Endothelial cell of umbilical vein (primary cell): ENCODE data around the gene PCDHB9. TPM values are rescaled to one million over a fixed set of nuclear protein-coding genes. Genes with fewer than 3 reads are reported as not detected.
"Not testable (repeated sequence)": the region's sequence is repeated elsewhere in the genome, so short reads cannot be mapped to it uniquely, and the experiment has no call there.

Source experiments
- Bru-seq: library from RNA; stranded (reverse); fragments of 400-500 nt; gene quantifications from one replicate; lab custom pipeline; 2021; lab: Mats Ljungman, UMichigan
- BruChase-seq, 2 experiments: library from RNA; stranded (reverse); fragments of 400-500 nt; gene quantifications; one replicate each; lab custom pipeline; 2021; lab: Mats Ljungman, UMichigan
- BruUV-seq: library from RNA; stranded (reverse); fragments of 400-500 nt; replicated peaks from 2 replicates; lab custom pipeline; 2021; lab: Mats Ljungman, UMichigan
- CTCF ChIA-PET: fragments of 300-600, 350-600 bp; sonication (Branson Sonifier 250); formaldehyde crosslinking; loops from one replicate; lab custom pipeline; 2021; ENCODE audit warnings: antibody characterized with exemption, inconsistent platforms; lab: Charles Lee
- POLR2A ChIA-PET: fragments of 300-600, 350-600 bp; sonication (Branson Sonifier 250); formaldehyde crosslinking; loops from one replicate; lab custom pipeline; 2021; ENCODE audit warnings: antibody characterized with exemption, inconsistent platforms; lab: Charles Lee
- DNase-seq: peaks from one replicate; pipeline ENCODE4 v3.0.0-alpha.2; 2011; ENCODE audit warnings: low read depth, low spot score
- FAIRE-seq: peaks from 2 replicates; lab custom pipeline; 2011; peaks lifted over from hg19 to GRCh38; lab: Jason Lieb, UNC
- H2AFZ ChIP-seq: 2 replicates; pipeline ENCODE4 v1.6.0; 2012; ENCODE audit warnings: low read depth, low read length, control low read depth, inconsistent platforms
- H3K27ac ChIP-seq: 2 replicates; pipeline ENCODE4 v1.5.1; 2011; ENCODE audit warnings: low read depth, mild to moderate bottlenecking, control low read depth, low read length, moderate library complexity; ENCODE audit not compliant: insufficient read depth
- H3K27me3 ChIP-seq, 2 experiments: 2 replicates each; pipeline versions ENCODE4 v1.6.0 to v1.6.1; 2011; ENCODE audit warnings: low read length in 2 of 2, mixed read lengths in 1 of 2; ENCODE audit not compliant: control insufficient read depth in 2 of 2, insufficient read depth in 2 of 2
- H3K36me3 ChIP-seq, 2 experiments: 2 replicates in 1 of 2; 3 replicates in 1 of 2; pipeline ENCODE4 v1.5.1; 2011; ENCODE audit warnings: low read length in 2 of 2, mild to moderate bottlenecking in 1 of 2, moderate library complexity in 1 of 2; ENCODE audit not compliant: control insufficient read depth in 2 of 2, insufficient read depth in 2 of 2; ENCODE audit errors: extremely low read depth in 1 of 2
- H3K4me1 ChIP-seq: 3 replicates; pipeline ENCODE4 v1.5.1; 2011; ENCODE audit warnings: mild to moderate bottlenecking, low read length; ENCODE audit not compliant: control insufficient read depth, insufficient read depth; ENCODE audit errors: extremely low read depth
- H3K4me2 ChIP-seq: 2 replicates; pipeline ENCODE4 v1.6.1; 2011; ENCODE audit warnings: low read length, control low read depth, mixed read lengths; ENCODE audit not compliant: insufficient read depth
- H3K4me3 ChIP-seq, 3 experiments: fragments of 200-600 bp in 1 of 3; sonication (generic), shearing (Covaris generic) in 1 of 3; replicated peaks in 1 of 3; 2 replicates each; pipeline ENCODE4 v1.5.1; 2011 to 2016; ENCODE audit warnings: control low read depth in 3 of 3, low read length in 3 of 3, mild to moderate bottlenecking in 2 of 3, inconsistent platforms in 1 of 3, low read depth in 1 of 3, moderate library complexity in 1 of 3; ENCODE audit not compliant: insufficient read depth in 1 of 3
- H3K79me2 ChIP-seq: 2 replicates; pipeline ENCODE4 v1.6.0; 2012; ENCODE audit warnings: low read length, inconsistent platforms; ENCODE audit not compliant: control insufficient read depth, insufficient read depth
- H3K9ac ChIP-seq: replicated peaks from 2 replicates; pipeline ENCODE3; 2011; ENCODE audit warnings: low read length, control low read depth; ENCODE audit not compliant: insufficient read depth; ENCODE audit errors: extremely low read depth
- H3K9me1 ChIP-seq: replicated peaks from 3 replicates; pipeline ENCODE4 v1.6.0; 2011; ENCODE audit warnings: mild to moderate bottlenecking, low read length; ENCODE audit not compliant: control insufficient read depth, insufficient read depth; ENCODE audit errors: extremely low read depth
- H3K9me3 ChIP-seq: replicated peaks from 2 replicates; pipeline ENCODE4 v1.5.1; 2012; ENCODE audit warnings: low read length, inconsistent platforms; ENCODE audit not compliant: control insufficient read depth, insufficient read depth
- H4K20me1 ChIP-seq: replicated peaks from 2 replicates; pipeline ENCODE3; 2011; ENCODE audit warnings: mild to moderate bottlenecking, low read length; ENCODE audit not compliant: control insufficient read depth, insufficient read depth; ENCODE audit errors: extremely low read depth
- CTCF ChIP-seq, 2 donors: IDR thresholded peaks; 1 replicate in 1 of 2; 2 replicates in 1 of 2; pipeline ENCODE4 v1.5.1; 2011; ENCODE audit warnings: low read length in 2 of 2, mild to moderate bottlenecking in 2 of 2, moderate library complexity in 2 of 2, control low read depth in 1 of 2, inconsistent platforms in 1 of 2, low read depth in 1 of 2; ENCODE audit not compliant: insufficient read depth in 1 of 2; ENCODE audit errors: extremely low read depth in 1 of 2
- EZH2 ChIP-seq: IDR thresholded peaks from 2 replicates; pipeline ENCODE4 v1.6.1; 2012; ENCODE audit warnings: borderline replicate concordance, low read depth, mild to moderate bottlenecking, moderate library complexity, low read length, inconsistent platforms; ENCODE audit not compliant: severe bottlenecking
- FOS ChIP-seq: IDR thresholded peaks from 2 replicates; pipeline ENCODE4 v1.6.1; 2011; ENCODE audit warnings: mild to moderate bottlenecking, low read length, moderate library complexity, borderline replicate concordance; ENCODE audit not compliant: insufficient read depth
- GATA2 ChIP-seq: IDR thresholded peaks from 2 replicates; pipeline ENCODE4 v1.7.0; 2011; ENCODE audit warnings: low read depth, mild to moderate bottlenecking, moderate library complexity, mixed read lengths, low read length; ENCODE audit not compliant: insufficient read length, insufficient read depth
- dilution Hi-C: fragments of 300-500 bp; cut with MboI; formaldehyde crosslinking; loops from one replicate; pipeline ENCODE4 v1.15.0; 2019; ENCODE audit warnings: low sequenced_read_pairs; ENCODE audit not compliant: extremely low pct_ligation_motif_present
- intact Hi-C: fragments of 100-400 bp; cut with micrococcal nuclease; formaldehyde crosslinking; loops from one replicate; pipeline ENCODE4 v1.10.0; 2022
- long read RNA-seq: library from polyadenylated mRNA; stranded (forward); transcript quantifications from one replicate; pipeline ENCODE4 v2.0.0, GENCODE V29; 2021
- polyA minus RNA-seq, 3 experiments: library from RNA; depleted of rRNA, polyadenylated mRNA; stranded (reverse); fragments of >200 nt; gene quantifications; 1 replicate in 1 of 3; 2 replicates in 2 of 3; pipeline ENCODE4 v1.2.3, GENCODE V29; 2011
- polyA plus RNA-seq, 4 experiments: library from polyadenylated mRNA; depleted of rRNA in 3 of 4; stranded (reverse) in 3 of 4; unstranded in 1 of 4; fragments of >200 nt; gene quantifications; 2 replicates each; pipeline versions ENCODE4 v1.2.1 to v1.2.3, GENCODE V29; 2011 to 2012; ENCODE audit warnings: missing spikeins in 1 of 4
- total RNA-seq: library from RNA; stranded (reverse); gene quantifications from 2 replicates; pipeline ENCODE4 v1.2.3, GENCODE V29; 2021

The PCDHB9 gene
- total RNA-seq (0.16 and 0.20 TPM in 2 replicates), polyA plus RNA-seq (0.14 and 0.29 TPM in 2 replicates), polyA minus RNA-seq (1.3 and 2.1 TPM in 2 replicates), Bru-seq, nascent RNA (percentile 13 among the genes with signal in this experiment), BruChase-seq, experiment 1, labeled RNA remaining after a 6-hour chase (percentile 35 among the genes with signal in this experiment), BruChase-seq, experiment 2, labeled RNA remaining after a 2-hour chase (percentile 32 among the genes with signal in this experiment)
- polyA plus RNA-seq (2011; cell fraction: cytosol; rRNA removed): 0.14 and 0.17 TPM in 2 replicates
- polyA plus RNA-seq (2011; cell fraction: nucleus; rRNA removed): 0.22 and 0.50 TPM in 2 replicates
- polyA plus RNA-seq (2012): 0.23 and 0.35 TPM in 2 replicates
- not detected for polyA minus RNA-seq (2011; cell fraction: cytosol; rRNA and poly(A)+ RNA removed)
- 0.14 and 0.34 TPM in 2 replicates for polyA minus RNA-seq (2011; cell fraction: nucleus; rRNA and poly(A)+ RNA removed)
- long read RNA-seq, full-length matches to known transcripts: 1 of 1 reads
- long read RNA-seq, partial matches to known transcripts: 0 of 1 reads
- long read RNA-seq, other reads (novel, unspliced or antisense): 0 of 1 reads

- Histone ChIP-seq H3K9me3 (no peaks in the 10 kb centered on the region), H3K9ac (no peak within 1 kb of the TSS), H3K9me1 (no peaks in the 10 kb centered on the region), H2AFZ (no peak within 1 kb of the TSS), H3K36me3 (no peaks in the 10 kb centered on the region), H3K4me3 (no peak within 1 kb of the TSS), H3K4me2 (no peak within 1 kb of the TSS), H3K27ac (no peak within 1 kb of the TSS), H4K20me1 (no peaks in the 10 kb centered on the region), H3K4me1 (no peaks in the 10 kb centered on the region), H3K27me3 (no peaks in the 10 kb centered on the region), H3K79me2 (no peaks in the 10 kb centered on the region)
- dilution Hi-C loops: no loop called here
- no TSS peak for BruUV-seq
- TF ChIP-seq GATA2: no peak
- no peak for TF ChIP-seq FOS
- TF ChIP-seq CTCF (IDR thresholded peaks at IDR 0.05; ENCODE audit: extremely low read depth in 1 of 2, insufficient read depth in 1 of 2, low read depth in 1 of 2, low read length in 2 of 2): peak; percentile 23 to 50
- no peak for TF ChIP-seq EZH2
- ChIA-PET POLR2A (no interaction called here), CTCF (interaction anchor here (0.8 to 1.1 kb wide), 5 partner anchors 10 to 380 kb away, joined by 3 to 6 read pairs (median 3); partner anchors contain the start of genes PCDHB8 and PCDHGA3)
- DNase-seq (peak; percentile 3), FAIRE-seq (peak; percentile 26)
- intact Hi-C loops: no loop called here
Observed at GRCh38 chr5:141186897-141187512, at the start of gene PCDHB9. Gene PCDHB9 (plus strand): TSS chr5:141187161. CDS start chr5:141187319, 158 bp downstream.

DNA sequence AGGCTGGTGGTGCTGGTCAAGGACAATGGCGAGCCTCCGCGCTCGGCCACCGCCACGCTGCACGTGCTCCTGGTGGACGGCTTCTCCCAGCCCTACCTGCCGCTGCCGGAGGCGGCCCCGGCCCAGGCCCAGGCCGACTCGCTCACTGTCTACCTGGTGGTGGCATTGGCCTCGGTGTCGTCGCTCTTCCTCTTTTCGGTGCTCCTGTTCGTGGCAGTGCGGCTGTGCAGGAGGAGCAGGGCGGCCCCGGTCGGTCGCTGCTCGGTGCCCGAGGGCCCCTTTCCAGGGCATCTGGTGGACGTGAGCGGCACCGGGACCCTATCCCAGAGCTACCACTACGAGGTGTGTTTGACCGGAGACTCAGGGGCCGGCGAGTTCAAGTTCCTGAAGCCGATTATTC is 49.6 kb upstream of the PCDHB9 start:
- BruUV-seq, H2AFZ ChIP-seq, H3K4me2 ChIP-seq, intact Hi-C loops, dilution Hi-C loops, H3K27me3 ChIP-seq, H3K4me3 ChIP-seq, H3K9ac ChIP-seq, POLR2A ChIA-PET, H4K20me1 ChIP-seq, H3K36me3 ChIP-seq, H3K27ac ChIP-seq, H3K79me2 ChIP-seq, H3K9me1 ChIP-seq, DNase-seq, H3K4me1 ChIP-seq, CTCF ChIA-PET, H3K9me3 ChIP-seq, FAIRE-seq: not testable (repeated sequence)
